HL-60 (cell line): ENCODE results near the gene CCND2.

Experiments used
- DNase-seq, 2 experiments: peaks; one replicate each; pipeline ENCODE4 v3.0.0-alpha.2; 2010 to 2020; ENCODE audit warnings: low read depth in 1 of 2, low spot score in 1 of 2
- H3K27ac ChIP-seq: fragments of 250-450 bp; sonication (Bioruptor Pico); replicated peaks from 2 replicates; pipeline ENCODE4 v1.5.1; 2020; ENCODE audit warnings: mild to moderate bottlenecking, moderate library complexity
- H3K27me3 ChIP-seq: fragments of 250-450 bp; sonication (Bioruptor Pico); 2 replicates; pipeline ENCODE4 v1.5.1; 2021; ENCODE audit warnings: mild to moderate bottlenecking, moderate library complexity; ENCODE audit not compliant: insufficient read depth, poor library complexity, severe bottlenecking
- H3K4me3 ChIP-seq: replicated peaks from 2 replicates; pipeline ENCODE4 v1.5.1; 2011; ENCODE audit warnings: mild to moderate bottlenecking, control low read depth, low read length; ENCODE audit not compliant: insufficient read depth
- CTCF ChIP-seq: IDR thresholded peaks from one replicate; pipeline ENCODE4 v1.5.1; 2011; ENCODE audit warnings: low read length, control low read depth, inconsistent platforms; ENCODE audit not compliant: insufficient read depth
- GABPA ChIP-seq: IDR thresholded peaks from 2 replicates; pipeline ENCODE4 v1.6.1; 2012; ENCODE audit warnings: low read depth
- POLR2AphosphoS5 ChIP-seq: IDR thresholded peaks from 2 replicates; pipeline ENCODE4 v1.6.1; 2012; ENCODE audit warnings: low read depth
- REST ChIP-seq: IDR thresholded peaks from 2 replicates; pipeline ENCODE4 v1.6.1; 2012; ENCODE audit warnings: low read depth; ENCODE audit not compliant: insufficient replicate concordance
- SPI1 ChIP-seq: IDR thresholded peaks from 2 replicates; pipeline ENCODE4 v1.6.1; 2012; ENCODE audit warnings: low read depth, mild to moderate bottlenecking, borderline replicate concordance

CCND2 gene

GRCh38 chr12:4261655-4262054 lies 11.9 kb upstream of the CCND2 start:
- DNase-seq = no peak
- H3K4me3 ChIP-seq = no peak overlapping the region
- TF ChIP-seq REST = no peak
- TF ChIP-seq POLR2AphosphoS5 = no peak
- no peak for TF ChIP-seq CTCF
- TF ChIP-seq GABPA = no peak
- no peak for TF ChIP-seq SPI1
- no peak overlapping the region for H3K27ac ChIP-seq
- H3K27me3 ChIP-seq = peaks cover 2% of the 10 kb centered on the region

- H3K4me3 ChIP-seq = no peak overlapping the region
- no peak for TF ChIP-seq REST
- no peak for TF ChIP-seq CTCF
- no peak for TF ChIP-seq GABPA
- no peak for TF ChIP-seq POLR2AphosphoS5
- no peak for TF ChIP-seq SPI1
- no peak for DNase-seq
- no peak overlapping the region for H3K27ac ChIP-seq
- H3K27me3 ChIP-seq = peaks cover 16% of the 10 kb centered on the region
These were observed 8.3 kb upstream of the CCND2 start for GRCh38 chr12:4265280-4265679.

- Histone ChIP-seq H3K27me3 (peaks cover 16% of the 10 kb centered on the region), H3K4me3 (no peak overlapping the region), H3K27ac (no peak overlapping the region)
- DNase-seq = no peak
- TF ChIP-seq CTCF = no peak
- TF ChIP-seq SPI1 = no peak
- no peak for TF ChIP-seq REST
- TF ChIP-seq GABPA = no peak
- TF ChIP-seq POLR2AphosphoS5 = no peak
These were observed 6.6 kb upstream of the CCND2 start for GRCh38 chr12:4266990-4267389.
